Vagina (tissue), 2 donors: ENCODE measurements around the gene OPRL1. TPM values are rescaled to one million over a fixed set of nuclear protein-coding genes. Genes with fewer than 3 reads are reported as not detected.

Source experiments
- DNase-seq, 2 donors: peaks; one replicate each; pipeline ENCODE4 v3.0.0-alpha.2; 2017; ENCODE audit errors: extremely low spot score in 2 of 2
- H3K27ac ChIP-seq: fragments of 200-600 bp; sonication (generic); one replicate; pipeline ENCODE4 v1.5.1; 2019
- H3K27me3 ChIP-seq: fragments of 200-600 bp; sonication (generic); one replicate; pipeline ENCODE4 v1.5.1; 2019
- H3K36me3 ChIP-seq, 2 donors: fragments of 200-600 bp; sonication (generic); one replicate each; pipeline ENCODE4 v1.5.1; 2017 to 2019
- H3K4me1 ChIP-seq: fragments of 200-600 bp; sonication (generic); one replicate; pipeline ENCODE4 v1.5.1; 2019
- H3K4me3 ChIP-seq, 2 donors: fragments of 200-600 bp; sonication (generic); 1 replicate in 1 of 2; 2 replicates in 1 of 2; pipeline ENCODE4 v1.5.1; 2016 to 2019
- H3K9me3 ChIP-seq: fragments of 200-600 bp; sonication (generic); one replicate; pipeline ENCODE4 v1.5.1; 2019
- POLR2A ChIP-seq, 2 donors: fragments of 450-650 bp; IDR thresholded peaks; one replicate each; pipeline ENCODE4 v1.6.1; 2017; ENCODE audit warnings: antibody characterized with exemption in 2 of 2, mild to moderate bottlenecking in 2 of 2, moderate library complexity in 2 of 2
- POLR2AphosphoS5 ChIP-seq, 2 donors: sonication (generic); formaldehyde crosslinking; IDR thresholded peaks; one replicate each; pipeline ENCODE4 v1.9.0; 2017; ENCODE audit warnings: antibody characterized with exemption in 2 of 2, mild to moderate bottlenecking in 2 of 2, low read depth in 1 of 2; ENCODE audit not compliant: insufficient read depth in 1 of 2
- intact Hi-C: fragments of 100-400 bp; cut with DNase I; formaldehyde crosslinking; loops from one replicate; pipeline ENCODE4 v1.15.1; 2023
- total RNA-seq: library from RNA; depleted of rRNA; stranded (reverse); fragments of >200 nt; gene quantifications from one replicate; pipeline ENCODE4 v1.2.3, GENCODE V29; 2016
- TF ChIP-seq, protein P1 (sequence below), 3 experiments: fragments of 450-650 bp in 2 of 3; fragments of 200-600 bp in 1 of 3; sonication (generic) in 1 of 3; IDR thresholded peaks; one replicate each; pipeline ENCODE4 v1.5.1; 2017 to 2019; ENCODE audit warnings: antibody characterized with exemption in 3 of 3, mild to moderate bottlenecking in 2 of 3, moderate library complexity in 2 of 3

The OPRL1 gene
- total RNA-seq, 1 donor from 2014 or later, result 1.5 TPM

- H3K27me3 ChIP-seq, result no peaks in the 10 kb centered on the region
- no peaks in the 10 kb centered on the region for H3K9me3 ChIP-seq
- no peaks in the 10 kb centered on the region for H3K36me3 ChIP-seq
- H3K4me3 ChIP-seq, result no peak overlapping the region
- H3K27ac ChIP-seq, result no peak overlapping the region
- TF ChIP-seq POLR2AphosphoS5 (IDR thresholded peaks at IDR 0.05; ENCODE audit: insufficient read depth in 1 of 2, low read depth in 1 of 2), result no peak
- no peak for TF ChIP-seq POLR2A (IDR thresholded peaks at IDR 0.05)
- TF ChIP-seq, protein P1, sequence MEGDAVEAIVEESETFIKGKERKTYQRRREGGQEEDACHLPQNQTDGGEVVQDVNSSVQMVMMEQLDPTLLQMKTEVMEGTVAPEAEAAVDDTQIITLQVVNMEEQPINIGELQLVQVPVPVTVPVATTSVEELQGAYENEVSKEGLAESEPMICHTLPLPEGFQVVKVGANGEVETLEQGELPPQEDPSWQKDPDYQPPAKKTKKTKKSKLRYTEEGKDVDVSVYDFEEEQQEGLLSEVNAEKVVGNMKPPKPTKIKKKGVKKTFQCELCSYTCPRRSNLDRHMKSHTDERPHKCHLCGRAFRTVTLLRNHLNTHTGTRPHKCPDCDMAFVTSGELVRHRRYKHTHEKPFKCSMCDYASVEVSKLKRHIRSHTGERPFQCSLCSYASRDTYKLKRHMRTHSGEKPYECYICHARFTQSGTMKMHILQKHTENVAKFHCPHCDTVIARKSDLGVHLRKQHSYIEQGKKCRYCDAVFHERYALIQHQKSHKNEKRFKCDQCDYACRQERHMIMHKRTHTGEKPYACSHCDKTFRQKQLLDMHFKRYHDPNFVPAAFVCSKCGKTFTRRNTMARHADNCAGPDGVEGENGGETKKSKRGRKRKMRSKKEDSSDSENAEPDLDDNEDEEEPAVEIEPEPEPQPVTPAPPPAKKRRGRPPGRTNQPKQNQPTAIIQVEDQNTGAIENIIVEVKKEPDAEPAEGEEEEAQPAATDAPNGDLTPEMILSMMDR (IDR thresholded peaks at IDR 0.05), result no peak
- intact Hi-C loops, result no loop called here
- peaks cover 38% of the 10 kb centered on the region for H3K4me1 ChIP-seq
- DNase-seq, result no peak
Observed at GRCh38 chr20:64043768-64044167, 36.1 kb upstream of the OPRL1 start.

DNA sequence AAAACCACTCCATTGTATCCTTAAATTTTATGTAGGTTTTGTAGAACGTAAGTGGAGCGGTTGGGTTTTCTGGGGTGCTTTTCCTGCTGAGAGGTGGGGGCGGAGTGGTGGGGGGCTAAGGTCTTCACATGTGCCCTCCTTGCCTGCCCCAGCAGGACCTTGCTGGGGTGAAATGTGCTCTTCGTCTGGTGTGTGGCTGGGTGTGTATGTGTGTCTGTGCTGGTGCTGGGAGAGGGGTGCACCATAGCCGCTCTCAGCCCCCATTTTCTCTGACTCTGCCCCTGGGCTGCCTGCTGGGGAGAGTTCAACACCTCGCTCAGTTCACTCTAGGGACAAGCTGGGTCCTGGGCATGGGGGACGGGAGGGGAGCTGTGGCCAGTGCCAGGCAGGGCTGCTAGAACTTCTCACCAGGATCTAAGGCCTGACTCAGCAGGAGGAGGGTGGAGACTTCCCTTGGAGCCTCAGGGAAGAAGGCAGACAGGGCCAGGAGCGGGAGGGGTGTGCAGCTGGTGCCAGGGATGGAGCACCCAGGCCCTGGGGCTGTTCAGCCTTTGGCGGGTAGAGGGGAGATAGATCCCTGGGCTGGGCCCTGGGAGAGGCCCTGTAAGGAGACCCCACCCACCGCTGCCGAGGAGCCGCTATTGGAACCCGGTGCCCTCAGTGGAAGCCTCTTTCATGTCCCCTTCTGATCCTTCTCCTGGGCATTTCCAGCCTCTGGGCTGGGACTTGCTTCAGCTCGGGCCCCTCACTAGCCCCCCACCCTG lies 35.2 kb upstream of the OPRL1 start:
- peaks cover 33% of the 10 kb centered on the region for H3K4me1 ChIP-seq
- no peaks in the 10 kb centered on the region for H3K9me3 ChIP-seq
- DNase-seq, result no peak
- no peak overlapping the region for H3K4me3 ChIP-seq
- H3K27ac ChIP-seq, result no peak overlapping the region
- TF ChIP-seq, protein P1 (IDR thresholded peaks at IDR 0.05), result no peak
- no peak for TF ChIP-seq POLR2A (IDR thresholded peaks at IDR 0.05)
- no peak for TF ChIP-seq POLR2AphosphoS5 (IDR thresholded peaks at IDR 0.05; ENCODE audit: insufficient read depth in 1 of 2, low read depth in 1 of 2)
- intact Hi-C loops, result no loop called here
- H3K27me3 ChIP-seq, result no peaks in the 10 kb centered on the region
- no peaks in the 10 kb centered on the region for H3K36me3 ChIP-seq

DNA sequence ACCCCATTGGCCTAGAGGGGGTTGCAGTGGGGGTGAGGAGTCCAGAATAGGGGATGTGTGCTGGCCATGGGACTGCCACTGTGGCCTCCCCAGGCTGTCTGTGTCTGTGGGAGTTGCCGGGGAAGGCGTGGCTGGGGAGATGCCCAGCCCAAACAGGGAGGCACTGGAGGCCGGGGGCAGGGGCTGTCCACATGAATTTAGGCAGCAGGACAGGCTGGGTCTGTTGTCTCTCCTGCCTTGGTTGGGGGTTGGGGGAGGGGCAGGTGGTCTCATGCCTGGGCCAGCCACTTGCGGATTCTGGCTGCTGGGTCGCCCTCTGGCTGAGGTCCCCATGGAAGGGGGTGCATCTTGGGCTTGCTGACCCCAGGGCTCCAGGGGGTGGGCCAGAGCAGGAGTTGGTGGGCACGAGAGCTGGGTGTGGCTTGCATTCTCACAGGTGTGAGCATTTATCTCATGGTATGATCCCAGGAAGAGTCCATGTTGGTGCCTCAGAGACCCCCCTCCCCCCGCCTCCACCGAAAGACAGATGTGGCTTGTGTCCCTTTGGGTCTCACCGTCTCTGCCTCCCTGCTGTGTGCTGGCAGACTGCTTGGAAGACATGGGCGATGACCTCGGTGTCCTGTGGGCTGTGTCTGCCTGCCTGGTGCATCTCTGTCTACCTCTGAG lies 34.4 kb upstream of the OPRL1 start:
- Histone ChIP-seq H3K9me3 (no peaks in the 10 kb centered on the region), H3K27ac (no peak overlapping the region), H3K27me3 (no peaks in the 10 kb centered on the region), H3K4me3 (no peak overlapping the region), H3K36me3 (no peaks in the 10 kb centered on the region), H3K4me1 (peaks cover 28% of the 10 kb centered on the region)
- TF ChIP-seq POLR2A (IDR thresholded peaks at IDR 0.05), result no peak
- TF ChIP-seq, protein P1 (IDR thresholded peaks at IDR 0.05), result no peak
- TF ChIP-seq POLR2AphosphoS5 (IDR thresholded peaks at IDR 0.05; ENCODE audit: insufficient read depth in 1 of 2, low read depth in 1 of 2), result no peak
- intact Hi-C loops, result no loop called here
- no peak for DNase-seq

DNA sequence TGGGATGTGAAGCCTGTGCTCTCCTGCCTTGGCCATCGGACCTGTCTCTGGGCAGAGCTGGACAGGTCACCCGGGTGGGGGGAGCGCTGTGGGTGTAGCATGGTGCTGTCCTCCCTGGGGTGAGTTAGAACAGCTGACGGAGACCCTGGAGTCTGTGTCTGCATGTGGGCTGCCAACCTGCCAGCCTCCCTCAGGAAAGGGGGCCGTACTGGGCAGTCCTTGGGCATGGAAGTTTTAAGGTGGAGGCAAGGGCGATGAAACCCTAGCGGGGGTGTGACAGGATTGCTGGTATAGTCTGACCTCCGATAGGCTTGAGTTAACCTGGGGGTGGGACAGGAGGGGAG lies 32.9 kb upstream of the OPRL1 start:
- no peak for TF ChIP-seq POLR2A (IDR thresholded peaks at IDR 0.05)
- TF ChIP-seq, protein P1 (IDR thresholded peaks at IDR 0.05), result no peak
- TF ChIP-seq POLR2AphosphoS5 (IDR thresholded peaks at IDR 0.05; ENCODE audit: insufficient read depth in 1 of 2, low read depth in 1 of 2), result no peak
- Histone ChIP-seq H3K27ac (no peak overlapping the region), H3K27me3 (peaks cover 8% of the 10 kb centered on the region), H3K9me3 (no peaks in the 10 kb centered on the region), H3K4me1 (peaks cover 16% of the 10 kb centered on the region), H3K4me3 (peak overlapping the region; percentile 16 to 39), H3K36me3 (no peaks in the 10 kb centered on the region)
- DNase-seq, result no peak
- intact Hi-C loops, result no loop called here

DNA sequence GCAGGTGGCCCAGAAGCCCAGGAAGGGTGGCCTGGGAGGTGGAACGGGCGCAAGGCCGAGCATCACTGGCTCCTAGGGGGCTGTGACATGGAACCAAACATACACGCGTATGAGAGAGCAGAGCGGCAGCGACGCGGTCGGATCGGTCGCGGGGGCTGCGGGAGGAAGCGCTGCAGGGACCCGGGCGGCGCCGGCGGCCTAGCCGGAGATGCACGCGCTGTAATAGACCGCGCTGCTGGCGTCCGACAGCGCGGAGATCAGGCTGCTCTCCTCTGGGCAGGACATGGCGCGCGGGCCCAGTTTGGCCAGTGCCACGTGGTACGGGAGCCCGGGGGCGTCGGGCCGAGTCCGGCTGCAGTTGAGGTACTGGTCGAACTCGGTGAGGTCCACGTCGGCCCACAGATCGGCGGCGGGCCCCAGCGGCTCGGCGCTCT lies 31.9 kb upstream of the OPRL1 start:
- TF ChIP-seq POLR2AphosphoS5 (IDR thresholded peaks at IDR 0.05; ENCODE audit: insufficient read depth in 1 of 2, low read depth in 1 of 2) (no peak), POLR2A (IDR thresholded peaks at IDR 0.05) (no peak)
- TF ChIP-seq, protein P1 (IDR thresholded peaks at IDR 0.05), result no peak
- Histone ChIP-seq H3K27me3 (peaks cover 8% of the 10 kb centered on the region), H3K9me3 (no peaks in the 10 kb centered on the region), H3K4me3 (peak overlapping the region; percentile 39 to 42), H3K27ac (no peak overlapping the region), H3K36me3 (no peaks in the 10 kb centered on the region), H3K4me1 (peaks cover 12% of the 10 kb centered on the region)
- intact Hi-C loops, result no loop called here
- DNase-seq, result no peak
